Left kidney (tissue), 8 donors: ENCODE data around the gene CSTF1. TPM values are rescaled to one million over a fixed set of nuclear protein-coding genes. Genes with fewer than 3 reads are reported as not detected.

Experiments used
- DNase-seq: peaks from one replicate; pipeline ENCODE4 v3.0.0-alpha.2; 2013
- long read RNA-seq, 8 donors: transcript quantifications; one replicate each; lab custom pipeline, GENCODE V29; 2026
- polyA plus RNA-seq: library from polyadenylated mRNA; unstranded; fragments of 120-200 nt; gene quantifications from one replicate; pipeline ENCODE4 v1.2.1, GENCODE V29; 2013; ENCODE audit not compliant: insufficient read length

The CSTF1 gene
- polyA plus RNA-seq: 45.4 TPM
- long read RNA-seq, donor 1, full-length matches to known transcripts: 7 of 29 reads
- long read RNA-seq, donor 1, partial matches to known transcripts: 22 of 29 reads
- long read RNA-seq, donor 1, other reads (novel, unspliced or antisense): 0 of 29 reads
- long read RNA-seq, donor 2, full-length matches to known transcripts: 13 of 13 reads
- long read RNA-seq, donor 2, partial matches to known transcripts: 0 of 13 reads
- long read RNA-seq, donor 2, other reads (novel, unspliced or antisense): 0 of 13 reads
- long read RNA-seq, donor 3, full-length matches to known transcripts: 6 of 6 reads
- long read RNA-seq, donor 3, partial matches to known transcripts: 0 of 6 reads
- long read RNA-seq, donor 3, other reads (novel, unspliced or antisense): 0 of 6 reads
- long read RNA-seq, donor 4: 0 reads
- long read RNA-seq, donor 5, full-length matches to known transcripts: 13 of 13 reads
- long read RNA-seq, donor 5, partial matches to known transcripts: 0 of 13 reads
- long read RNA-seq, donor 5, other reads (novel, unspliced or antisense): 0 of 13 reads
- long read RNA-seq, donor 6, full-length matches to known transcripts: 9 of 35 reads
- long read RNA-seq, donor 6, partial matches to known transcripts: 26 of 35 reads
- long read RNA-seq, donor 6, other reads (novel, unspliced or antisense): 0 of 35 reads
- long read RNA-seq, donor 7, full-length matches to known transcripts: 12 of 38 reads
- long read RNA-seq, donor 7, partial matches to known transcripts: 26 of 38 reads
- long read RNA-seq, donor 7, other reads (novel, unspliced or antisense): 0 of 38 reads
- long read RNA-seq, donor 8, full-length matches to known transcripts: 2 of 7 reads
- long read RNA-seq, donor 8, partial matches to known transcripts: 5 of 7 reads
- long read RNA-seq, donor 8, other reads (novel, unspliced or antisense): 0 of 7 reads

GRCh38 chr20:56392132-56392880, at the start of gene CSTF1, which contains the start of gene AURKA:
Gene CSTF1, plus strand, starts transcription at chr20:56392645. Its CDS starts 2,908 bp downstream, at chr20:56395553.
Gene AURKA, minus strand, starts transcription at chr20:56392215. Its CDS starts 4,018 bp downstream, at chr20:56388197.
- peak; percentile 98 for DNase-seq

- DNase-seq: no peak
These were observed 49.7 kb upstream of the CSTF1 start for GRCh38 chr20:56342783-56343182.

- no peak for DNase-seq
These were observed 48.5 kb upstream of the CSTF1 start for GRCh38 chr20:56343861-56344381.

- DNase-seq: no peak
These were observed 46.5 kb upstream of the CSTF1 start for GRCh38 chr20:56345911-56346310.

- DNase-seq: no peak
These were observed 44.7 kb upstream of the CSTF1 start for GRCh38 chr20:56347628-56348304.

GRCh38 chr20:56348305-56348693, 44.1 kb upstream of the CSTF1 start:
- no peak for DNase-seq

GRCh38 chr20:56348746-56349145, 43.7 kb upstream of the CSTF1 start:
- no peak for DNase-seq

- no peak for DNase-seq
These were observed 41.6 kb upstream of the CSTF1 start for GRCh38 chr20:56350842-56351241.

GRCh38 chr20:56352345-56353055, 39.9 kb upstream of the CSTF1 start:
- DNase-seq: no peak

GRCh38 chr20:56353356-56353755, 39.1 kb upstream of the CSTF1 start:
- DNase-seq: no peak

- no peak for DNase-seq
These were observed 34.4 kb upstream of the CSTF1 start for GRCh38 chr20:56358070-56358469.

GRCh38 chr20:56358600-56359211, 33.7 kb upstream of the CSTF1 start, which contains the start of gene FAM210B:
Gene FAM210B, plus strand, starts transcription at chr20:56358974. Its CDS starts 32 bp downstream, at chr20:56359006.
- peak; percentile 83 for DNase-seq

GRCh38 chr20:56359212-56360132, 33.0 kb upstream of the CSTF1 start:
- peak; percentile 36 for DNase-seq

GRCh38 chr20:56360133-56360907, 32.1 kb upstream of the CSTF1 start:
- DNase-seq: no peak

GRCh38 chr20:56360908-56361205, 31.6 kb upstream of the CSTF1 start:
- DNase-seq: no peak

- no peak for DNase-seq
These were observed 30.5 kb upstream of the CSTF1 start for GRCh38 chr20:56361900-56362299.

GRCh38 chr20:56362833-56363413, 29.5 kb upstream of the CSTF1 start:
- DNase-seq: no peak

- DNase-seq: no peak
These were observed 29.0 kb upstream of the CSTF1 start for GRCh38 chr20:56363491-56363890.
